Mesothelial cell of epicardium (in vitro differentiated cells): ENCODE measurements around the gene PATJ. TPM values are rescaled to one million over a fixed set of nuclear protein-coding genes. Genes with fewer than 3 reads are reported as not detected.

Source experiments
- DNase-seq, 2 experiments: peaks; one replicate each; pipeline ENCODE4 v3.0.0; 2021; ENCODE audit warnings: low spot score in 2 of 2; ENCODE audit not compliant: unreplicated experiment in 2 of 2
- H3K27ac Mint-ChIP-seq: 2 replicates; pipeline ENCODE4 v1.8.0; 2021; ENCODE audit warnings: mixed read lengths
- H3K27me3 Mint-ChIP-seq: 2 replicates; pipeline ENCODE4 v1.8.0; 2021; ENCODE audit warnings: low read depth, mixed read lengths
- H3K36me3 Mint-ChIP-seq: 2 replicates; pipeline ENCODE4 v1.8.0; 2021; ENCODE audit warnings: mixed read lengths
- H3K4me1 Mint-ChIP-seq: 2 replicates; pipeline ENCODE4 v1.8.0; 2021; ENCODE audit warnings: mixed read lengths
- H3K4me3 Mint-ChIP-seq: 2 replicates; pipeline ENCODE4 v1.8.0; 2021; ENCODE audit warnings: mild to moderate bottlenecking, moderate library complexity, mixed read lengths
- H3K9me3 Mint-ChIP-seq: 2 replicates; pipeline ENCODE4 v1.8.0; 2021; ENCODE audit warnings: mixed read lengths
- total RNA-seq: library from RNA; stranded (reverse); gene quantifications from 3 replicates; pipeline ENCODE4 v1.2.1, GENCODE V29; 2021
- TF ChIP-seq, protein P1 (sequence below): fragments of 200-600 bp; sonication (generic); IDR thresholded peaks from one replicate; pipeline ENCODE4 v1.5.0; 2021; ENCODE audit warnings: antibody characterized with exemption; ENCODE audit not compliant: unreplicated experiment

Gene PATJ
- total RNA-seq, 1 donor from 2014 or later: 129 TPM

DNA sequence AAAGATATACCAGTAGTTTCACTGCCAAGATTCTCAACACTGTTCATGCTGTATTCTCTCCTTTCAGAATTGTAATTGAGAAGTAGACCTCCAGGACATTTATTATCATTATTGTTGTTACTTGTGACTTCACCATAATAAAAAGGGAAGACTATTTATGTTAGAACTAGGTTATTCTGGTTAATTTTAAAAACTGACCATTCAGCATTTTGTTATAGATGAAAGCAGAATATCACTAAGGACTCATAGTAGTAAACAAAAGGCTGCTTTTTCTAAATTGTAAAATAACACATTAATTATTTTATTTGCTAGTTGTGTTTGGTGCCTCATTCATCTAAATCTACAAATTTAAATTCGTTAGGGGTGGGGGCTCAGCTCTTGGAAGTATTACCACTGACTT is 210.4 kb downstream of the PATJ start:
- Mint-ChIP-seq H3K9me3 (peaks cover under 1% of the 10 kb centered on the region), H3K4me1 (peaks cover 41% of the 10 kb centered on the region), H3K4me3 (no peak overlapping the region), H3K36me3 (peaks cover 6% of the 10 kb centered on the region), H3K27me3 (no peaks in the 10 kb centered on the region), H3K27ac (peak overlapping the region; percentile 85)
- DNase-seq: no peak
- TF ChIP-seq, protein P1, sequence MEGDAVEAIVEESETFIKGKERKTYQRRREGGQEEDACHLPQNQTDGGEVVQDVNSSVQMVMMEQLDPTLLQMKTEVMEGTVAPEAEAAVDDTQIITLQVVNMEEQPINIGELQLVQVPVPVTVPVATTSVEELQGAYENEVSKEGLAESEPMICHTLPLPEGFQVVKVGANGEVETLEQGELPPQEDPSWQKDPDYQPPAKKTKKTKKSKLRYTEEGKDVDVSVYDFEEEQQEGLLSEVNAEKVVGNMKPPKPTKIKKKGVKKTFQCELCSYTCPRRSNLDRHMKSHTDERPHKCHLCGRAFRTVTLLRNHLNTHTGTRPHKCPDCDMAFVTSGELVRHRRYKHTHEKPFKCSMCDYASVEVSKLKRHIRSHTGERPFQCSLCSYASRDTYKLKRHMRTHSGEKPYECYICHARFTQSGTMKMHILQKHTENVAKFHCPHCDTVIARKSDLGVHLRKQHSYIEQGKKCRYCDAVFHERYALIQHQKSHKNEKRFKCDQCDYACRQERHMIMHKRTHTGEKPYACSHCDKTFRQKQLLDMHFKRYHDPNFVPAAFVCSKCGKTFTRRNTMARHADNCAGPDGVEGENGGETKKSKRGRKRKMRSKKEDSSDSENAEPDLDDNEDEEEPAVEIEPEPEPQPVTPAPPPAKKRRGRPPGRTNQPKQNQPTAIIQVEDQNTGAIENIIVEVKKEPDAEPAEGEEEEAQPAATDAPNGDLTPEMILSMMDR: no peak

DNA sequence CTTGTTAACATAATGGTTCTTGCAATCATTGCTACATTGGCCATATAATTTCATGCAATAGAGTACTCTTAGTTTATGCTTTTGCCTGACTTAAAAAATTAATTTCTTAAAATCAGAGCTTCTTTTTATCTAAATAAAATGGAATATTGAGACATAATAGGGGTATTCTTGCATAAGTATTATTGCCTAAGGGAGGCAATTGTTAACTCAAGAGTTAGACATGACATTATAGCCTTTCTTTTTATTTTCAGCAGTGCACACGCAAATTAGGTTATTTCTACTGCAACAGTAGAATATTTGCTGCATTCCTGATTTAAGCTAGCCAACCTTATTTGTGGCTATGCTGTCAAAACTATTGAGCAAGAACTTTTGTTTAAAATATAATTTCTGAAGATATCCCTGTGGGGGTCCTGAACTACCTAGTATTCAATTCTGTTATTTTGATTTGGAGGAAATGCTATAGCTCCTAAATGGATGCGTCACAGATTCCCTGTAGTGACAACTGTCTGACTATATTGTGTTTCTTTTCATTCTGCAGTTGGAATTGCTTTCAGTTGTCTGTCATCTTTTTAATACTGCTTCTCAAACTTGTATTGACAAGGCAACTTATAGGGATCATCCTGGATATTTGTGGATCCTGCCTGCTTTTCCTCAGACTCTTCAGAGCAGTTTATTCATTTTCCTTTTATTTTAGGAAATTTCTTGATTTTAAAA is 211.0 kb downstream of the PATJ start:
- DNase-seq: no peak
- Mint-ChIP-seq H3K36me3 (peaks cover 3% of the 10 kb centered on the region), H3K9me3 (no peaks in the 10 kb centered on the region), H3K27me3 (no peaks in the 10 kb centered on the region), H3K27ac (peak overlapping the region; percentile 91), H3K4me1 (peaks cover 41% of the 10 kb centered on the region), H3K4me3 (no peak overlapping the region)
- TF ChIP-seq, protein P1: no peak

DNA sequence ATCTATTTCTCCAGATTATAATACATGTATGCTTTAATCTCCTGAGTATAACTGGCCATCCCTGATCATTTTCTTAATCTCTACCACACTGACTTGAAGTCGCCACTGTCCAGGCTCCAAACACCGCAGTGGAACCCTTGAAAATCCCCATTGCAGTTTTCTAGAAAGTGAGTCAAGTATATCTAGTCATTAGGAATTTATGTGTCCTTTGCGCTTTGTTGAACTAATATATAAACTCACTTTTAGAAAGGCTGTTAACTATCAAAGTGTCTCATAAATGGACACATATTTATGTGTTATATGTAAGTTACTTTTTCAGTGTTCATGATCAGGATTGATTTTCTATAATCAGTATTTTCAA is 211.5 kb downstream of the PATJ start:
- no peaks in the 10 kb centered on the region for H3K9me3 Mint-ChIP-seq
- TF ChIP-seq, protein P1: no peak
- H3K4me1 Mint-ChIP-seq: peaks cover 45% of the 10 kb centered on the region
- no peak for DNase-seq
- H3K27ac Mint-ChIP-seq: peak overlapping the region; percentile 91
- no peak overlapping the region for H3K4me3 Mint-ChIP-seq
- H3K36me3 Mint-ChIP-seq: peaks cover 5% of the 10 kb centered on the region
- no peaks in the 10 kb centered on the region for H3K27me3 Mint-ChIP-seq

DNA sequence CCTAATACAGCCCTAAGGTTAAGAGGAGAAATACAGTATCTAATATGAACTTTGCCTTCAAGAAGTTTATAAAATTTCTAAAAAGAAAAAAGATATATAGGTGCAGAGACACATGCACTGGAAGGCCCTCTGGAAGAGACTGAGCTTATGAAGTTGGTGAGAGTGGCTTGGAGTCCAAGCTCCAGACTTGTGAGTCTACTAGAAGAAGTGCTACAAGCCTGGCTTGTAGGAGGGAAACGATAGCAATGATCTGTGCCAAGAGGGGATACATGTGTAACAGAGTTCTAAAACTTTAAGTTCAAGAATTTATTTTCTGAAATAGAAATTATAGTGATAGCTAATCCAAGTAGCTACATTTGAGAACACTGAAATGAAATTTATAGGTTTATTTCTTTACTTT is 213.0 kb downstream of the PATJ start:
- no peaks in the 10 kb centered on the region for H3K27me3 Mint-ChIP-seq
- no peaks in the 10 kb centered on the region for H3K9me3 Mint-ChIP-seq
- H3K27ac Mint-ChIP-seq: no peak overlapping the region
- H3K4me1 Mint-ChIP-seq: peaks cover 51% of the 10 kb centered on the region
- DNase-seq: no peak
- TF ChIP-seq, protein P1: no peak
- no peak overlapping the region for H3K4me3 Mint-ChIP-seq
- peaks cover 8% of the 10 kb centered on the region for H3K36me3 Mint-ChIP-seq

DNA sequence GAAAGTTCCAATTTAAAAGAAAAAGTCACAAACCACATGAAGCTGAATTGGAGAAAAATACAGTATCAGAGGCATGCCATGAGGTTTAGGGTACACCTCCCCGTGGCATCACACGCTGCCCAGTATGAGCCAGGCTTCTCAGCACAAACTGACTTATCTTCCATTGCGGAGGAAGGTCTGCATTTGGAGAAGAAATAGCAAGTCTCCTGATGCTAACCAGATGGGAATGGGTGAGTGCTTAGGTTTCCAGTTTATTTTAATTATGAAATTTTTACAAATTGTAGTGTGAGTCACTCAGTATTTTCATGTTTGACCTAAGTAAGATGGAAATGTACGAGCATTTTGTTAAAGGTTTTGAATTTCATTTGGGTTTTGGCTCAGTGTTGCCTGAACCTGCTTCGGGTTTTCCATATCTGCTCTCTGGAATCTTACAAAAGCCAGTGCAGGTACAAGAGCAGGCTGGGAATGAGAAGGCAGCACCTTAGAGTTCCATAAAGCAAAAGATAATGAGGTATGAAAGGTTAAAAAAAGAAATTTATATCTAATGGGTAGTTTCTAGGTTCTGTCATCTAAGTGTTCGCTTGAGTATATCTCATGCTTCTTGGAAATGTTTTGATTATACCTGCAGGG is 213.9 kb downstream of the PATJ start:
- no peak for DNase-seq
- Mint-ChIP-seq H3K4me1 (peaks cover 52% of the 10 kb centered on the region), H3K4me3 (no peak overlapping the region), H3K9me3 (no peaks in the 10 kb centered on the region), H3K36me3 (peaks cover 9% of the 10 kb centered on the region), H3K27ac (peak overlapping the region; percentile 57), H3K27me3 (no peaks in the 10 kb centered on the region)
- TF ChIP-seq, protein P1: no peak
